Neutrophil (primary cell): ENCODE measurements around the gene MBNL1.
A peak's percentile ranks its signal among the peaks of the same experiment; 100 is the strongest.

ENCODE experiments used
- H3K27ac ChIP-seq: fragments of 200-600 bp; sonication (generic); 2 replicates; pipeline ENCODE4 v1.5.1; 2016; ENCODE audit warnings: mild to moderate bottlenecking, moderate library complexity
- H3K27me3 ChIP-seq: fragments of 200-600 bp; sonication (generic); 2 replicates; pipeline ENCODE4 v1.6.0; 2016; ENCODE audit warnings: mild to moderate bottlenecking
- H3K36me3 ChIP-seq: fragments of 200-600 bp; sonication (generic); 2 replicates; pipeline ENCODE4 v1.5.1; 2017
- H3K4me1 ChIP-seq, 2 experiments: fragments of 200-600 bp in 1 of 2; sonication (generic) in 1 of 2; 1 replicate in 1 of 2; 2 replicates in 1 of 2; pipeline versions ENCODE4 v1.5.1 to v1.6.1; 2013 to 2016; ENCODE audit warnings: low read depth in 1 of 2, low read length in 1 of 2, mild to moderate bottlenecking in 1 of 2, moderate library complexity in 1 of 2; ENCODE audit not compliant: control insufficient read depth in 1 of 2, insufficient read depth in 1 of 2
- H3K4me3 ChIP-seq, 2 experiments: fragments of 200-600 bp in 1 of 2; sonication (generic) in 1 of 2; 1 replicate in 1 of 2; 2 replicates in 1 of 2; pipeline ENCODE4 v1.5.1; 2013 to 2016; ENCODE audit warnings: low read depth in 1 of 2, low read length in 1 of 2, mild to moderate bottlenecking in 1 of 2, moderate library complexity in 1 of 2
- H3K9me3 ChIP-seq: fragments of 200-600 bp; sonication (generic); 2 replicates; pipeline ENCODE4 v1.5.1; 2016
- TF ChIP-seq, protein P1 (sequence below): fragments of 200-600 bp; sonication (generic); IDR thresholded peaks from 2 replicates; pipeline ENCODE4 v1.5.1; 2016; ENCODE audit warnings: antibody characterized with exemption

Gene MBNL1

DNA sequence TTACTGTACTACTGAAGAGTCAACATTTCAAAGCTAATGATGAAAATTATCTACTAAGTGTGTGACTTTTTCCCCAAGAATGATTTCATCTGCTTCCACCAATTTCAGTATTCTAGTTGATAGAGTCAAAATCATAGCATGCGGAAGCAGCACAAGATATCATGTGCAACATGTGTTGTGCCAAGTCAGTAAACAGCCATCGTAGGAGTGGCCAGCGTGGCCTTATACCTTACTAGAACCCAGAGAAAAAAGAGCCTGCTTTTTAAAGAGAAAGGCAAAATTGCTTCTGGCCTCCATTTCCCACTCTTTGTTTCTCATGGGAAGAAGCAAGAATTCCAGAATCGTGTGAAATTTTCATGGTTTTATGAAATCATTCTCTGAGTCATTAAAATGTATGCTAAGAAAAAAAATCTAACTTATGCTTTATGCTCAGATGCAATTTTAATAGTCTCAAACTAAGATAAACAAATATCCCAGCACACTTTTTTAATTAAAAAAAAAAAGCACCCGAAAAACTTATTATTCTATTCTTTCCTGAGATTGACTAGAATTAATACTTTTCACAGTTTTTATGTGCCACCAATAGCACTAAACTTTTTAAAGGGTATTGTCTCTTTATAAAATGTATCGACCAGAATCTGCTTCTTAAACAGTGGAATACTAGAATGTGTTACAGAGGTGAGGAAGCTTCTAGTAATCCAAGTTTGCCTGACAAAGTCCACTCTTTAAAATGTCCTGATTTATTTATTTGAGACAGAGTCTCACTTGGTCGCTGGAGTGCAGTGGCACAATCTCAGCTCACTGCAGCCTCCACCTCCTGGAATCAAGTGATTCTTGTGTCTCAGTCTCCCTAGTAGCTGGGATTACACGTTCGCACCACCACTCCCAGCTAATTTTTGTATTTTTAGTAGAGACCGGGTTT lies 87.3 kb downstream of the MBNL1 start:
- Histone ChIP-seq H3K36me3 (no peaks in the 10 kb centered on the region), H3K4me3 (no peak overlapping the region), H3K4me1 (no peaks in the 10 kb centered on the region), H3K27me3 (no peaks in the 10 kb centered on the region), H3K27ac (no peak overlapping the region), H3K9me3 (no peaks in the 10 kb centered on the region)
- TF ChIP-seq, protein P1, sequence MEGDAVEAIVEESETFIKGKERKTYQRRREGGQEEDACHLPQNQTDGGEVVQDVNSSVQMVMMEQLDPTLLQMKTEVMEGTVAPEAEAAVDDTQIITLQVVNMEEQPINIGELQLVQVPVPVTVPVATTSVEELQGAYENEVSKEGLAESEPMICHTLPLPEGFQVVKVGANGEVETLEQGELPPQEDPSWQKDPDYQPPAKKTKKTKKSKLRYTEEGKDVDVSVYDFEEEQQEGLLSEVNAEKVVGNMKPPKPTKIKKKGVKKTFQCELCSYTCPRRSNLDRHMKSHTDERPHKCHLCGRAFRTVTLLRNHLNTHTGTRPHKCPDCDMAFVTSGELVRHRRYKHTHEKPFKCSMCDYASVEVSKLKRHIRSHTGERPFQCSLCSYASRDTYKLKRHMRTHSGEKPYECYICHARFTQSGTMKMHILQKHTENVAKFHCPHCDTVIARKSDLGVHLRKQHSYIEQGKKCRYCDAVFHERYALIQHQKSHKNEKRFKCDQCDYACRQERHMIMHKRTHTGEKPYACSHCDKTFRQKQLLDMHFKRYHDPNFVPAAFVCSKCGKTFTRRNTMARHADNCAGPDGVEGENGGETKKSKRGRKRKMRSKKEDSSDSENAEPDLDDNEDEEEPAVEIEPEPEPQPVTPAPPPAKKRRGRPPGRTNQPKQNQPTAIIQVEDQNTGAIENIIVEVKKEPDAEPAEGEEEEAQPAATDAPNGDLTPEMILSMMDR: no peak

DNA sequence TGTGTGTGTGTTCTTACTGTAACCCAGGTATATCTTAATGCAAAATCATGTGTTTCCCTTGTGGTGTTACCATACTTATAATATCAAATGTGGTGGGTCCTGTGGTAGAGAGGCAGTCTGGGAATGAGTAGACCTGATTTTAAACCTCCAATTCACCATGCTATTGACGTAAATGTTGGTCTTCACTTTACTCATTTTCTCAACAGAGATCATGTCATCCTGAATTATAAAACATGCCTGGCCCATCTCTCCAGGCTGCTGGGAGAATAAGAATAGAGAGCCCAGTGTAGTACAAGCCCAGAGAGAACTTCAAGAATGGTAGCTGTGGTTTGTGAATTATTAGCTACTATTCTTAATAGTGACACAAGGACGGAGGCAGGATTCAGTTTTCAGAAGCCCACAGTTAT lies 88.1 kb downstream of the MBNL1 start:
- TF ChIP-seq, protein P1: no peak
- Histone ChIP-seq H3K27me3 (no peaks in the 10 kb centered on the region), H3K9me3 (no peaks in the 10 kb centered on the region), H3K4me1 (no peaks in the 10 kb centered on the region), H3K27ac (peak overlapping the region; percentile 53), H3K36me3 (no peaks in the 10 kb centered on the region), H3K4me3 (no peak overlapping the region)

DNA sequence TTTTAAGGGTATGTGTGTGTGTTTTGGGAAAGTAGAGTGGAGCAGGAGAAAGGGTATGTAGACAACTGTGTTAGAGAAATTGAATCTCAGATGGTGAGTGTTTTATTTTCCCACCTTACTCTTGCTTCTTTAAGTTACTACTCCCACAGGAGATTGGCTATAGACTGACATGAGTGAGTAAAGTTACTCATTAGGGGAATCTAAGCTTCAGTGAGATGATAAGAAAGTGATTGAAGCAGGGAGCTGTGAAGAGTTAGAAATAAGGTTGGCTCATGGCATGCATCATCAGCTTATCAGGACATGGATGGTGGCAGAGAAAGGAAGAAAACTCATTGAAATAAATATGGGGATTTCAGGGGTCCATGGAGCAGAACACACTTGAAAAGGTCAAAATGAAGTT lies 88.9 kb downstream of the MBNL1 start:
- Histone ChIP-seq H3K36me3 (no peaks in the 10 kb centered on the region), H3K9me3 (no peaks in the 10 kb centered on the region), H3K4me1 (peaks cover 0 to 5% of the 10 kb centered on the region in 2 experiments), H3K27ac (peak overlapping the region; percentile 53), H3K27me3 (no peaks in the 10 kb centered on the region), H3K4me3 (no peak overlapping the region)
- TF ChIP-seq, protein P1: no peak

DNA sequence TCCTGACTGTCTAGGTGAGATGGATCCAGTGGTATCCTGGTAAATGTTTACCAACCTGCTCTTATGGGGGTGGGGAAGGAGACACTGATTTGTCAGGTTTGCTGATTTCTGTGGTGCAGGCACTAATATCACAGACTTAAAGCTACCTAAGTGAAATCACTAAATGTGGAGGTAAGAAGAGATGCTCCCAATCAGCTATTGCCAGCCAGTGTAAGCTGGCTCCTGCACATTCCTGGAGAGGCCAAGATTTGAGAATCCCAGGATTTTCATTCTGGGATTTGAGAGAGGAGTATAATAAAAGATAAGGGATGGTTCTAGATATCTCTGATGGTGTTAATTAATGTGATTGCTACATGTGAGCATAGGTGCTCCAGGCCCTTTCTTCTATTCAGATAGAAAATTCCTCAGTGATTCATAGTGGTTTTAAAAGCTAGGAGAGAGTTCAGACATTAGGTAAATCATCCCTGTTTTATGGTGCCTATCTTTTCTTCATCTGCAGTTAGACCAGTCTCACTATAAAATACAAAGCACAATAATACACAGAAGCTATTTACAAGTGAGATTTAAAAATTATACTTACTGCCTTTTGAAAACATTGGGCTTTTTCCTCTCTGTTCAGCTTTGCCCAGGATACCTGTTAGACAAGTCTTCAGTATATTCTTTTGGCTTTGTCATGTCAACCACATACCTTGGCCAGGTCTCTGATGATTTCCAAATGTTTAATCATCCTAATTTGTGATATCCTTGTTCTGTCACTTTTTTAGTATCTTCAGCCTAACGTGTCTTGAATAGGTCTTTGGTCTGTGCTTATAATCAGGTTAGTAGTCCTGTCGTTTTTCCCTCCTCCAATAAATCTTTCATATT lies 90.9 kb downstream of the MBNL1 start:
- TF ChIP-seq, protein P1: no peak
- H3K9me3 ChIP-seq: no peaks in the 10 kb centered on the region
- no peaks in the 10 kb centered on the region for H3K27me3 ChIP-seq
- no peak overlapping the region for H3K4me3 ChIP-seq
- H3K4me1 ChIP-seq: peaks cover 0 to 6% of the 10 kb centered on the region in 2 experiments
- H3K36me3 ChIP-seq: no peaks in the 10 kb centered on the region
- H3K27ac ChIP-seq: peak overlapping the region; percentile 46

DNA sequence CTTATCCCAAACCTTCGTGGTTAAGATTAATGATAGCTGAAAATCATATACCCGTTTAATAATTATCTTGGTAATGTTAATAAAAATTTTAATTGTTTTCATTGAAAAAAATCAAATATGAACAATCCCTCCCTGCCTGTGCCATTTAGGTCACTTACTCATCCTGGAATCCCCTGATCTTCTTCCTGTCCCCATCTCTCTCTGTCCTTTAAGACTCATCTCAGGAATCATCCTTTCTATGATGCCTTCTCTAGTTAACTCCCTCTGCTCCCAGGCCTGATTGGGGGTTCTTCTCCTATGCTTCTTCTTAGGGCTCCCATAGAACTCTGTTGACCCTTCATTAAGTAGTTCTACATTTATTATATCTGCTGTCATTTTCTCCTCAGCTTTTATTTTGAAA lies 91.6 kb downstream of the MBNL1 start:
- peak overlapping the region; percentile 46 for H3K27ac ChIP-seq
- TF ChIP-seq, protein P1: no peak
- no peaks in the 10 kb centered on the region for H3K9me3 ChIP-seq
- H3K27me3 ChIP-seq: no peaks in the 10 kb centered on the region
- H3K4me1 ChIP-seq: peaks cover 0 to 6% of the 10 kb centered on the region in 2 experiments
- H3K36me3 ChIP-seq: no peaks in the 10 kb centered on the region
- H3K4me3 ChIP-seq: no peak overlapping the region
